HG03378 (cell line): ENCODE results near the gene SLC47A1.

Source experiments
- ATAC-seq: cut with Tn5 transposase; IDR thresholded peaks from one replicate; pipeline ENCODE4 v1.9.1; 2021; ENCODE audit warnings: mild to moderate bottlenecking, moderate library complexity; ENCODE audit not compliant: unreplicated experiment

SLC47A1 gene

DNA sequence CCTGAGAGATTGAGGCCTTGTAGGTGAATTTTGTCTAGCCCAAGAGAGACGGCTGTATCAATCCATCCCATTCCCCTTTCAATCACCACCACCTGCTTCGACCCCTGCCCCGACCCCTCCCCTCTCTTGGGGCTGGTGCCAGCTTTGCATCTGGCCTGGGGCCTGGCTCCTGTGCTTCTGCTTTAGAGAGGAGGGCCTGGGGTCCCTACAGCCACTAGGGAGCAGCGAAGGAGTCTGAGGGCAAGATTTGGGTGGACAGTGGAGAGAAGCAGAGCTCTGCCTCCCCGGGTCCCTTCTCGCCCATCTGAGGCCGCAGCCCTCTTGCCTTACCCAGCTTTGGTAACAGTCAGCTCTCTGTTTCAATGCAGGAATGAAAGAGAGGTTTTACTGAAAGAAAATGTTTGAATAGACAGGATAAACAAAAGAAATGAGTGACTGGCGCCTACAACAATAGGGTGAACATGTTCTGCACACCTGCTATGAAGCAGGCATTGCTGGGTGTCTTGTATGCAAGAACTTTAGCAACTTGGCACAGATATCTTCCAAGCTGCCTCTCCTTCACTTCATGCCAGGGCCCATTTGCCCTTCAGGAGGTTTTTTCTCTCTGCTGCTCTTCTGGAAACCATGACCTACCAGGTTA is 57.4 kb downstream of the SLC47A1 start:
- ATAC-seq: no peak

DNA sequence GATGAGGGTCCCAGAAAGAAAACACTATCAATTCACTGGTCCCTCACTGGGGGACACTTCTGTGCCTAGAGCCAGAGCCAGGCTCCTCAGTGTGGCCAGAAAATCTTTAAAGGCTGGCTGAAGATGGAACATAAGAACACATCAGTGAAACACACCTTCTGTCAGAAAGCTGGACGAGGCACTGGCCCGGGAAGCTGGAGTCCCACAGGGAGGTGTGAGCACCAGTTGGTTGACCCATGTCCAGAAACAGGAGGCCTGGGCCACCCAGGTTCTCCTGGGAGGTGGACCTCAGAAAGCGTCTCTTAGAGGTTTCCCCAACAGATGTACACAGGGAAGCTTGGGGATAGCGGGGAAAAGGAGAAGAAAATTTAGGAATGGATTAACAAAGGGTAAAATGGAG is 58.7 kb downstream of the SLC47A1 start:
- no peak for ATAC-seq

DNA sequence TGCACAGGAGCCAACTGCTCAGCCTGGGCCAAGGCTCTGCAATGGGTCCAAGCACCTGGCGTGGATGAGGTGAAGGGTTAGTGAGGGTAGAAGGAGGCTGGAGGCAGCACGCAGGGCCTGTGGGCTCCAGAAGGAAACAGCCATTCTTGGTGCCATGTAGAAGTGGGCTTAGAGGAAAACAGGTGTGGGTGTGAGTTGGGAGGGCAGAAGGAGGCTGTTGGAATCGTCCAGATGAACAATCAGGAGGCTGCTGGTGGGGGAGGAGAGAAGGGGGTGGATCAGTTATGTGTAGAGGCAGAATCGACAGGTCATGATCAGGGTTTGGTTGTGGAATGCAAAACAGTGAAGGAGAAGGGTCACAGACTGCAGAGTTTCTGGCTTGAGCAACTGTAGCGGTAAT is 63.2 kb downstream of the SLC47A1 start:
- no peak for ATAC-seq

DNA sequence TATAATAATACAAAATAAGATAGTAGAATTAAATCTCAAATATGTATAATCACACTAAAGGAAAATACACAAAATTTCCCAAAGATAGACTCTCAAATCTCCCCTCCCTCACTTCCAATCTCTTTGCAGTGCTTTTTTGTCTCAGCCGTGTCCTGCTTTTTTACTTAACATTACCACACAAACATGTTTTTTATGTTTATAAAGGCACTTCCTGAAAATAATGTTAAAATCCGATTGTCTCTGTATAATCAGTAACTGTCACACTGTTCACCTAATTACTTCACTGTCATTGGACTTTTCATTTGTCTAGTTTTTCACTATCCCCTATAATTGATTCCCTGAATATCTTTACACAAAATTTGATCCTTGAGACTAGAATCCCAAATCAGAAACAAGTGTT is 76.7 kb downstream of the SLC47A1 start:
- no peak for ATAC-seq

DNA sequence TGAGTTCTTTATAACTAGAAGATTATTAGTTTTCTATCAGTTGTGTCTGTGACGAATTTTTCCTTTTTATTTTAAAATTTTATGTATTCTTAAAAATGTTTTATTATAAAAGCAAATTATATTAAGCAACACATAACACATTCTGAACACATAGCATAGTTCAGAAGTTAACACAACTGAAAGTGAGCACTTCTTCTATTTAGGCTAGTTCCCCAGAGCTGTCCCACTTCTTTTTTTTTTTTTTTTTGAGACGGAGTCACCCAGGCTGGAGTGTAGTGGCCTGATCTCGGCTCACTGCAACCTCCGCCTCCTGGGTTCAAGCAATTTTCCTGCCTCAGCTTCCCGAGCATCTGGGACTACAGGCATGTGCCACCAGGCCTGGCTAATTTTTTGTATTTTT is 77.2 kb downstream of the SLC47A1 start:
- no peak for ATAC-seq

DNA sequence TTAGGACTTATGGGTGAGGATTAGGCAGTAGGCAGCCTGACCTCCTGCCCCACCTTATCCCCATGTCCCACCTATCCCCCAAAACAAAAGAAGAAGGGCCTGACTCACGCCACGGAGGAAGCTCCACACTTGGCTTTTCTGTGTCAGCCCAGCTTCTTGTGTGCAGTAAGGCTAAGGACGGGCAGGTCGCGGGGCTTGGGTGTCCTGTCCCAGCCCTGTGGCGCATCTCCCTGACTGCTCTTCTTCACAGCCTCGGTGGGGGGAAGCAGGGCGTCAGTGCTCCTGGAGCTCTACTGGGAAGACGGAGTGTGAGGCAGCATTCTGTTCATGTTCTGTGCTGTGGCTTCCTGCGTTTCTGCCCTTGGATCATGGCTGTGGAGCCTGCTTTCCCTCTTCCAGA is 80.3 kb downstream of the SLC47A1 start:
- ATAC-seq: no peak

DNA sequence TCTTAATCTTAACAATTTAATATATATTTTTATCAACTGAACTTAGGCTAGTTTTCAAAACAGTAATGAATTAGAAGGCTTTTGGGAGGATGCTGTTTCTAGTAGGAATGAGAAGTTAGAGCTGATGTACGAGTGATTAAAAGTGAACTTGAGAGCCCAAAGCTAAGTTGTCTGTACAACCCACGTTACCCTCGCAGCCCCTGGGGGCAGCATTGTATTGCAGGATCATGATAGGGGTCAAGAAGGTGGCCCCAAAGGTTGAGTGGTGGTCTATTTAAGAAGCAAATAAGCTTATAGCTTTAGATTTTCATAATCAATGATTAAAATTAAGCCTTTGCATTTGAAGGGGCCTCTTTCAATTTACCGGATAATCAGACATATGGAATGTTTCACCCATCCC is 81.2 kb downstream of the SLC47A1 start:
- no peak for ATAC-seq

DNA sequence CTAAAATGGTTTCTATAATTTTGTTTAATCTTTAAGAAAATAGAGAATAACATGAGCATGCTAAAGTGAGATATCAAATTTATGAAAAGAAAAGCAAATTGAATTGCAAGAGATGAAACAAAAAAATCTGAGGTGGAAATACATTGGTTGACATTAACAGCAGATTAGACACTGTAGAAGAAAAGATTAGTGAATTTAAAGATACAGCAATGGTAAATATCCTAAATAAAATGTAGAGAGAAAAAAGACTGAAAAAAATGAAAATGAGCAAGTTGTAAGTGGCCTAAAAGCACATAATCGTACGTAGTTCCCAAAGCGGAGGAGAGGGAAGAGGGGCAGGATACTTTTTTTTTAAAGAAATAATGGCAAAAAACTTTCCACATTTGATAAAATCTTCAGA is 84.4 kb downstream of the SLC47A1 start:
- no peak for ATAC-seq

DNA sequence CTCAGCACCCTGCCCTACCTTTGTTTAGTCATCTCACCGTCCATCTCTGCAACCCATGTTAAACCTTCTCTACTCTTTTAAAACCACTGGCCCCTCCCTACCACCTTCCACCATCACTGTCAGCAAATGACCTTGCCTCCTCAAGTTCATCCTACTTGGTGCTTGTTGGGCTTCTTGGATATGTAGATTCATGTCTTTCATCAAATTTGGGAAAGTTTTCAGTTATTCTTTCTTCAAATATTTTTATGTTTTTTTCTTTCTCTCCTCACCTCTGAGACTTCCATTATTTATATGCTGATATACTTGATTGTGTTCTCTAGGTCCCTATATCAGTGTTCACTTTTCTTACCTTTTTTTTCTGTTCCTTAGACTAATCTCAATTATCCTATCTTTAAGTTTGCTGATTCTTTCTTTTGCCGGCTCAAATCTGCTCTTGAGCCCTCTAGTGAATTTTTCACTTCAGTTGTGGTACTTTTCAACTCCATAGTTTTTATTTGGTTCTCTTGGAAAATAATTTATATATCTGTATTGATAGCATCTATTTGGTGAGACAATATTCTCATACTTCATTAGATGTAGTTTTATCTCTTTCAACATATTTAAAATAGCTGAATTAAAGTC is 86.2 kb downstream of the SLC47A1 start:
- ATAC-seq: no peak

DNA sequence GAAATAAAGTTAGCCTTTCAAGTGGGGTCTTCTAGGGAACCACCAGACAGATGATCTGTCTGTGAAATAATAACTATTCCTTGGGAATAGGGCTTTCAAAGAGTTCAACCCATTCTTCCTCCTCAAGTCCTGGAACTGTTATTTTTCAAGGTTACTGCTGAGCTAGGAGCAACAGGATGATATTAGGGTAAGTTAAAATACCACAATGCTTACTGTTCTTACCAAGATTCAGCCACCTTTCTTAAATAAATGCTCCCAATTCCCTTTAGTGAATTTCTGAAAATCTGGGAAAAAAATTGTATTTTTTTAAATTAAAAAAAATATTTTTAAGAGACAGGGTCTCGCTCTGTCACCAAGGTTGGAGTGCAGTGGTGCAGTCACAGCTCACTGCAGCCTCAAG is 88.0 kb downstream of the SLC47A1 start:
- ATAC-seq: no peak

DNA sequence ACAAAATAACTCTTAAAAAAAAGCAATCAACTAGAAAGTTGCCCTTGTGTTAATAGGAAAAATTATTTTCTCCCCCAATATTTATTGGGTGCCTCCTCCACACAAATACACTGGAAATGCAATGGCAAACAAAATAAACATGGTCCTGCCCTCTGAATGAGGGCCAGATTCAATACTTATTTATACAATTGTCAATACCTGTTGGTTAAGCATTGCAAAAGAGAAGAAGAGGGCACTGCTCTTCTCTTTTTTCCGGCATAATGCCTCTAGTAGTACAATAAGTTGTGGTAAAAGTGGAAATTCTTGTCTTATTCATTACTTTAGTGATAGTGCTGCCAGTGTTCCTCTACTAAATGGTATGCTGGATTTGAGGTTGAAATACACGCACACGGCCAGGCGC is 92.4 kb downstream of the SLC47A1 start:
- ATAC-seq: no peak
